NCI-H1105 treated with DMSO at 0.1 percent for 48 hours (cell line): ENCODE measurements around the gene MEOX1.

Experiments
- DNase-seq: peaks from one replicate; lab custom pipeline; 2025; lab: John Stamatoyannopoulos, UW

MEOX1 gene

GRCh38 chr17:43655693-43656255, 5.9 kb downstream of the MEOX1 start:
- DNase-seq = no peak

- DNase-seq = no peak
Observed at GRCh38 chr17:43652124-43652480, 9.6 kb downstream of the MEOX1 start.

- no peak for DNase-seq
Observed at GRCh38 chr17:43650471-43650870, 11.3 kb downstream of the MEOX1 start.

GRCh38 chr17:43648916-43649315, 12.8 kb downstream of the MEOX1 start:
- no peak for DNase-seq

- DNase-seq = no peak
Observed at GRCh38 chr17:43645765-43646481, 15.8 kb downstream of the MEOX1 start.

GRCh38 chr17:43645450-43645764, 16.3 kb downstream of the MEOX1 start:
- DNase-seq = no peak

- DNase-seq = no peak
Observed at GRCh38 chr17:43644081-43644480, 17.6 kb downstream of the MEOX1 start.

GRCh38 chr17:43641416-43641815, 20.3 kb downstream of the MEOX1 start:
- DNase-seq = no peak

- DNase-seq = no peak
Observed at GRCh38 chr17:43640491-43641252, 21.1 kb downstream of the MEOX1 start.

GRCh38 chr17:43637563-43638323, 24.0 kb downstream of the MEOX1 start:
- DNase-seq = no peak

- no peak for DNase-seq
Observed at GRCh38 chr17:43636426-43636825, 25.3 kb downstream of the MEOX1 start.

GRCh38 chr17:43634591-43635125, 27.1 kb downstream of the MEOX1 start:
- no peak for DNase-seq

- no peak for DNase-seq
Observed at GRCh38 chr17:43632221-43632620, 29.5 kb downstream of the MEOX1 start.

GRCh38 chr17:43631429-43631828, 30.3 kb downstream of the MEOX1 start:
- DNase-seq = no peak

GRCh38 chr17:43628089-43628650, 33.6 kb downstream of the MEOX1 start:
- DNase-seq = no peak

GRCh38 chr17:43627653-43628052, 34.1 kb downstream of the MEOX1 start:
- DNase-seq = no peak

- no peak for DNase-seq
Observed at GRCh38 chr17:43626023-43626422, 35.7 kb downstream of the MEOX1 start.

GRCh38 chr17:43625606-43626005, 36.1 kb downstream of the MEOX1 start:
- no peak for DNase-seq

GRCh38 chr17:43620581-43620980, 41.1 kb downstream of the MEOX1 start:
- DNase-seq = no peak

GRCh38 chr17:43620147-43620546, 41.6 kb downstream of the MEOX1 start:
- no peak for DNase-seq

GRCh38 chr17:43619705-43620104, 42.0 kb downstream of the MEOX1 start:
- DNase-seq = no peak

- DNase-seq = no peak
Observed at GRCh38 chr17:43618276-43618675, 43.4 kb downstream of the MEOX1 start.
